Measurements from ENCODE around the gene BTG4.

BTG4 gene

DNA sequence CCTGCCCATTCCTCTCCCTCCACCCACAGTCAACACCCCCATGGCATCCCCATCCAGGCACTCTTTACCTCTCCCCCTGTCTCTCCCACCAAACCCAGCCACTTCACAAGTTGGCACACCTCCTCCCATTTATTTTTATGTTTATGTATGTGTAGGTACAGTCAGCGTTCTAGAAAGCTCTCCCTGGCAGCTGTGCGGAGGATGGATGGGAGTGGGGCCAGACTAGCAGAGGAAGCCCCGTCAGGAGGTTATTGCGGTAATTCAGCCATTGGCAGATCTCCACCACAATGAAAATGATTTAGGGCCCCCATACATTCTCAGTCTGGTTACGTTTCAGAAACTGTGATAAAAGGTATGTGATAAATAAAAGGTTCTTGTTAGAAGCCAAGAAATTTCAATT is 51.3 kb downstream of the BTG4 start:
- no peak for TF ChIP-seq TAF1 (IDR thresholded peaks at IDR 0.05; ENCODE audit: borderline replicate concordance, insufficient read depth, low read length)
- TF ChIP-seq, protein P1, sequence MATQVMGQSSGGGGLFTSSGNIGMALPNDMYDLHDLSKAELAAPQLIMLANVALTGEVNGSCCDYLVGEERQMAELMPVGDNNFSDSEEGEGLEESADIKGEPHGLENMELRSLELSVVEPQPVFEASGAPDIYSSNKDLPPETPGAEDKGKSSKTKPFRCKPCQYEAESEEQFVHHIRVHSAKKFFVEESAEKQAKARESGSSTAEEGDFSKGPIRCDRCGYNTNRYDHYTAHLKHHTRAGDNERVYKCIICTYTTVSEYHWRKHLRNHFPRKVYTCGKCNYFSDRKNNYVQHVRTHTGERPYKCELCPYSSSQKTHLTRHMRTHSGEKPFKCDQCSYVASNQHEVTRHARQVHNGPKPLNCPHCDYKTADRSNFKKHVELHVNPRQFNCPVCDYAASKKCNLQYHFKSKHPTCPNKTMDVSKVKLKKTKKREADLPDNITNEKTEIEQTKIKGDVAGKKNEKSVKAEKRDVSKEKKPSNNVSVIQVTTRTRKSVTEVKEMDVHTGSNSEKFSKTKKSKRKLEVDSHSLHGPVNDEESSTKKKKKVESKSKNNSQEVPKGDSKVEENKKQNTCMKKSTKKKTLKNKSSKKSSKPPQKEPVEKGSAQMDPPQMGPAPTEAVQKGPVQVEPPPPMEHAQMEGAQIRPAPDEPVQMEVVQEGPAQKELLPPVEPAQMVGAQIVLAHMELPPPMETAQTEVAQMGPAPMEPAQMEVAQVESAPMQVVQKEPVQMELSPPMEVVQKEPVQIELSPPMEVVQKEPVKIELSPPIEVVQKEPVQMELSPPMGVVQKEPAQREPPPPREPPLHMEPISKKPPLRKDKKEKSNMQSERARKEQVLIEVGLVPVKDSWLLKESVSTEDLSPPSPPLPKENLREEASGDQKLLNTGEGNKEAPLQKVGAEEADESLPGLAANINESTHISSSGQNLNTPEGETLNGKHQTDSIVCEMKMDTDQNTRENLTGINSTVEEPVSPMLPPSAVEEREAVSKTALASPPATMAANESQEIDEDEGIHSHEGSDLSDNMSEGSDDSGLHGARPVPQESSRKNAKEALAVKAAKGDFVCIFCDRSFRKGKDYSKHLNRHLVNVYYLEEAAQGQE (IDR thresholded peaks at IDR 0.05; ENCODE audit: insufficient read depth in 1 of 2, low read depth in 2 of 2, low read length in 2 of 2), result no peak
- TF ChIP-seq FOXP2 (optimal IDR thresholded peaks at IDR 0.05; ENCODE audit: borderline replicate concordance, extremely low read depth, extremely low read length, insufficient read depth), result no peak
- no peak for TF ChIP-seq SIN3A (IDR thresholded peaks at IDR 0.05; ENCODE audit: borderline replicate concordance, insufficient read depth, low read length)
- no peak for TF ChIP-seq POLR2AphosphoS5 (IDR thresholded peaks at IDR 0.05; ENCODE audit: low read depth, low read length)

DNA sequence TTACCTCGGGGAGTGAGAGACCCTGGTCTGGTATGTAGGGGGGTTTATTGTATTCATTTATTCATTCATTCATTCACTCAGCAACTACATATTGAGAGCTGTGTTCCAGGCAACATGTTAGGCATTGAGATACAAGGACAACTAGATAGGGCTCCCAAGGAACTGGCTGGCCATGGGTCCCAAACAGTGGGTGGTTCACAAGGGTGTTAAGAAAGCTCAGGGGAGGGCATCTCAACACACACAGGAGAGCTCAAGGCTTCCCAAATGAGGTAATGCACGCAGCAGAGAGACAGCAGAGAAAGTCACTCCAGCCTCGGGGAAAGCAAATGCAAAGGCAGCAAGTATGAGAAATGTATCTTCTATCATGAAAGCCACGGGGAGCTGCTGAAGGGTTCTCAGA is 51.8 kb downstream of the BTG4 start:
- no peak for TF ChIP-seq FOXP2 (optimal IDR thresholded peaks at IDR 0.05; ENCODE audit: borderline replicate concordance, extremely low read depth, extremely low read length, insufficient read depth)
- no peak for TF ChIP-seq POLR2AphosphoS5 (IDR thresholded peaks at IDR 0.05; ENCODE audit: low read depth, low read length)
- TF ChIP-seq, protein P1 (IDR thresholded peaks at IDR 0.05; ENCODE audit: insufficient read depth in 1 of 2, low read depth in 2 of 2, low read length in 2 of 2), result no peak
- TF ChIP-seq TAF1 (IDR thresholded peaks at IDR 0.05; ENCODE audit: borderline replicate concordance, insufficient read depth, low read length), result no peak
- TF ChIP-seq SIN3A (IDR thresholded peaks at IDR 0.05; ENCODE audit: borderline replicate concordance, insufficient read depth, low read length), result no peak

DNA sequence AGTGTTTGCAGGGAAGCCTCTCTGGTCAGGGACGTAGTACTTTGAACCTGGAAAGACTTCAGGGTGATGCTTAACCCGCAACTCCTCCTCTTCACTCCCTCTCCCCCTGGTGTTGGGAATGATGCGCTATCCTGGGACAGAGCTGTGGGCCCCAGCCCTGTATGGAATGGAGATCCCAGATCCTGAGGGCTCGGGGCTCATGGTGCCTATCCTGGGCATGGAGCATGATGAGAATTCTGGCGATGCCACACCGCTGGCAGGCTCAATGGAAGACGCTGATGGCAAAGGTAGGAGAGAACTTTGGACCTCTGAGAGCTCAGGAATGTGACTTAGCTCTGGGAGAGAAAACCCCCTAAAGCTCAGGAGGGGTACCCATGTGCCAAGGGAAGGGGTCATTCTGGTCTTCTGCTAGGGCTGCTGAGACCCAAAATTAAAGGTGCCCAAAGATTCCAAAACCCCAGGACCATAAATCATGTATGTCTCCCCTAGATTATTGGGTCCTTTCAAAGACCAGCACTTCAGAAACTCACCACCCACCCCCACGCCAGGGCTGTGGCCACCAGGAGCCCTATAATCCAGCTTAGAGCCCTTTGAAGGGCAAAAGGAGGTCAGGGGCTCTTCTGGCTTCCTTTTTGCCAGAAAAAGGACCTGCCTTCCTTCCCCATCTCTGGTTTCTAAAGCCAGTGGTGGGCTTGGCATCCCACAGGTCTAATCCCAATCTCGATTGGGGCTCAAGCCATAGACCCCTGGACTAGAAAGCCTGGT is 52.5 kb downstream of the BTG4 start:
- no peak for TF ChIP-seq POLR2AphosphoS5 (IDR thresholded peaks at IDR 0.05; ENCODE audit: low read depth, low read length)
- TF ChIP-seq FOXP2 (optimal IDR thresholded peaks at IDR 0.05; ENCODE audit: borderline replicate concordance, extremely low read depth, extremely low read length, insufficient read depth), result no peak

DNA sequence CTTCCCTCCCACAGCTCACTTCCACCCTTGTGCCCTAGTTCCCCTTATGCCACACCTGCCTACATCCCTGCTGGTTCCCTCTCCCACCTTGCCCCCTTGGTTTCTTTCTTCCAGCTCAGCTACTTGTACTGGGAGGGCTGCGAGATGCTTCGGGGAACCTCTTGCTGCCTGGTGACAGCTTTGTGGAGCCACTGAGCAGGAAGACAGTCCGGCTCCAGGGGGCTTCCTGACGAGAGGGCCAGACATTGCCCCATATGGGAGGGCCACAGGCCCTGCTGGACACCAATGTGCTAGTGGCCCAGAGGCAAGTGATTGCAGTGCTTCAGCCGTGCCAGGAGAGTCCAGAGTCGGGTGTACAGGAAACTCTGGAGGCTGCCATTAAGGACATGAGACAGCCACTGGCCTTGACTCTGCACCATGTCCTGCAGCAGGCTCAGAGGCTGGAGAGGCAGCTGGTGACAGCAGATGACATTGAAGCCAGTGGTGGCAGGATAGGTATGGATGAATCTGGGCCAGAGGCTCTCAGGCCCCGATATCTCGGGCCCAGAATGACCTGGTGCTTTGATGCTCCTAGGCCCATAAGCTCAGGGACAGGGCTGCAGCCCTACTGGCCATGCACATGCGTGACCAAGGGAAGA is 54.3 kb downstream of the BTG4 start:
- TF ChIP-seq POLR2AphosphoS5 (IDR thresholded peaks at IDR 0.05; ENCODE audit: low read depth, low read length) (no peak), FOXP2 (optimal IDR thresholded peaks at IDR 0.05; ENCODE audit: borderline replicate concordance, extremely low read depth, extremely low read length, insufficient read depth) (no peak)
- TF ChIP-seq, protein P1 (IDR thresholded peaks at IDR 0.05; ENCODE audit: insufficient read depth in 1 of 2, low read depth in 2 of 2, low read length in 2 of 2), result no peak

DNA sequence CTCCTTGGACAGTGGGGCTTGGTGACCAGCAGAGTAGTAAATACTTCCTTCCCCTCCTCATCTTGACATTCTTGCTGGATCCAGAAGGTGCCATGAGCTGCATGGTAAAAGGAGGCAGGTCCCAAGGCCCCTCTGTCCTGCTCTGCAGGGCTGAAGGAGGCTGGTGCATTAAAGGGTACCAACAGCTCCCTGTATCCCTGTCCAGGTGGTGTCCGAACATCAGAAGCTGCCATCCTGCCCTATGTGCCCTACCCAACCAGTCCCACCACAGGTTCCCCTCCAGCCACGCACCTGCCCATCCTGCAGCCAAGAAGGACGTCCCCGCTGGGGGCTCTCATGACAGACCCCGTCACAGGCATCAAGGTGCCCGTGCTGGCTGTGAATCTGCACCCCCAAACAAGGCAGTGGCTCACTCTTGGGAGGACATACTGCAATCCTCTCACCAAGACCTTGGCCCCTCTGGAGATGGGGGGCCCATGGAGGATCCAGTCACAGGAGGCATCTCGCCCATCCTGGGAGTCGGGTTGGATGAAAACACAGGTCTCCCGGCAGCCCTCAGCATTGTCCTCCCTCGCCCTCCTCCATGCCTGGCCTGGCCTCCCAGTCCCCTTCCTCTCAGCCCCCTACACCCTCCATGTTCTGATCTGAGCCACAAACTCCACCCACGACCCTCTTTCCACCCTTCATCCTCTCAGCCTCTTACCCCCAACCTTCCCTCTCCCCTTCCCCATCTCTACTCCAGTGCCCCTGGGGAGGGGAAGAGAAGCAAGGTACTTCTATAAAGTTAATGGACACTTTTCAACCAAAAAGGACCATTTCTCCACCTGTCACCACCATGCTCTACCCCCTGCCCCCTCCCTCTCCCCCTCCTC is 55.1 kb downstream of the BTG4 start:
- TF ChIP-seq, protein P1 (IDR thresholded peaks at IDR 0.05; ENCODE audit: insufficient read depth in 1 of 2, low read depth in 2 of 2, low read length in 2 of 2), result no peak
- no peak for TF ChIP-seq SIN3A (IDR thresholded peaks at IDR 0.05; ENCODE audit: borderline replicate concordance, insufficient read depth, low read length)
- TF ChIP-seq TAF1 (IDR thresholded peaks at IDR 0.05; ENCODE audit: borderline replicate concordance, insufficient read depth, low read length), result no peak
- no peak for TF ChIP-seq POLR2AphosphoS5 (IDR thresholded peaks at IDR 0.05; ENCODE audit: low read depth, low read length)
- TF ChIP-seq FOXP2 (optimal IDR thresholded peaks at IDR 0.05; ENCODE audit: borderline replicate concordance, extremely low read depth, extremely low read length, insufficient read depth), result no peak

All from PFSK-1 (cell line).